SU-DHL-6 (cell line): Measurements from ENCODE around the gene SEC23A.
"Not testable (repeated sequence)": the region's sequence is repeated elsewhere in the genome, so short reads cannot be mapped to it uniquely, and the experiment has no call there.

Experiments
- H2AFZ ChIP-seq: fragments of 200-600 bp; sonication (generic); 2 replicates; pipeline ENCODE4 v1.6.1; 2014; ENCODE audit warnings: low read depth, mild to moderate bottlenecking, moderate library complexity, mixed read lengths, antibody characterized with exemption, low read length; ENCODE audit not compliant: severe bottlenecking
- H3F3A ChIP-seq: fragments of 200-600 bp; shearing (Covaris generic); 2 replicates; pipeline ENCODE4 v1.6.0; 2016; ENCODE audit warnings: antibody characterized with exemption, mild to moderate bottlenecking; ENCODE audit not compliant: insufficient read depth
- H3K27ac ChIP-seq: fragments of 200-600 bp; sonication (generic); 2 replicates; pipeline ENCODE4 v1.5.1; 2016; ENCODE audit warnings: low read depth, mild to moderate bottlenecking, low read length, moderate library complexity, mixed read lengths
- H3K27me3 ChIP-seq: fragments of 200-600 bp; sonication (generic), shearing (Covaris generic); 2 replicates; pipeline ENCODE4 v1.6.0; 2014; ENCODE audit warnings: mild to moderate bottlenecking, low read length
- H3K36me3 ChIP-seq: fragments of 200-600 bp; sonication (generic); 2 replicates; pipeline ENCODE4 v1.6.1; 2014; ENCODE audit warnings: mild to moderate bottlenecking, low read length, mixed read lengths
- H3K4me2 ChIP-seq: fragments of 300-600, 200-600 bp; shearing (Covaris generic), sonication (generic); 2 replicates; pipeline ENCODE4 v1.6.0; 2014; ENCODE audit warnings: low read length, low read depth, mild to moderate bottlenecking; ENCODE audit not compliant: poor library complexity, severe bottlenecking
- H3K4me3 ChIP-seq: fragments of 200-600 bp; sonication (generic); 2 replicates; pipeline ENCODE4 v1.5.1; 2014; ENCODE audit warnings: antibody characterized with exemption, low read length, mild to moderate bottlenecking, mixed read lengths; ENCODE audit not compliant: insufficient read depth, poor library complexity, severe bottlenecking
- H3K79me2 ChIP-seq: fragments of 200-600 bp; sonication (generic); 2 replicates; pipeline ENCODE4 v1.6.1; 2014; ENCODE audit warnings: mild to moderate bottlenecking, low read length, moderate library complexity; ENCODE audit not compliant: insufficient read depth
- H3K9ac ChIP-seq: fragments of 200-600 bp; sonication (generic); 2 replicates; pipeline ENCODE4 v1.7.0; 2014; ENCODE audit warnings: mild to moderate bottlenecking, low read length
- H3K9me2 ChIP-seq: fragments of 200-600 bp; sonication (generic); replicated peaks from 2 replicates; pipeline ENCODE4 v1.6.1; 2014; ENCODE audit warnings: low read length; ENCODE audit not compliant: insufficient read depth
- H3K9me3 ChIP-seq: fragments of 200-600 bp; sonication (generic); 2 replicates; pipeline ENCODE4 v1.6.1; 2014; ENCODE audit warnings: low read length, mixed read lengths; ENCODE audit not compliant: insufficient read depth
- H4K20me1 ChIP-seq: fragments of 200-600 bp; sonication (generic); 2 replicates; pipeline ENCODE4 v1.6.1; 2014; ENCODE audit warnings: low read depth, mild to moderate bottlenecking, antibody characterized with exemption, low read length, moderate library complexity, mixed read lengths
- EZH2phosphoT487 ChIP-seq: fragments of 200-600 bp; sonication (generic), shearing (Covaris generic); conservative IDR thresholded peaks from 2 replicates; pipeline ENCODE4 v1.6.1; 2018; ENCODE audit warnings: mild to moderate bottlenecking, antibody characterized with exemption, low read length, moderate library complexity, mixed read lengths
- TF ChIP-seq, protein P1 (sequence below): fragments of 200-600 bp; sonication (generic); IDR thresholded peaks from one replicate; pipeline ENCODE4 v1.5.1; 2017; ENCODE audit warnings: antibody characterized with exemption, mild to moderate bottlenecking, low read length, moderate library complexity; ENCODE audit not compliant: insufficient read depth, poor library complexity, severe bottlenecking

SEC23A gene

DNA sequence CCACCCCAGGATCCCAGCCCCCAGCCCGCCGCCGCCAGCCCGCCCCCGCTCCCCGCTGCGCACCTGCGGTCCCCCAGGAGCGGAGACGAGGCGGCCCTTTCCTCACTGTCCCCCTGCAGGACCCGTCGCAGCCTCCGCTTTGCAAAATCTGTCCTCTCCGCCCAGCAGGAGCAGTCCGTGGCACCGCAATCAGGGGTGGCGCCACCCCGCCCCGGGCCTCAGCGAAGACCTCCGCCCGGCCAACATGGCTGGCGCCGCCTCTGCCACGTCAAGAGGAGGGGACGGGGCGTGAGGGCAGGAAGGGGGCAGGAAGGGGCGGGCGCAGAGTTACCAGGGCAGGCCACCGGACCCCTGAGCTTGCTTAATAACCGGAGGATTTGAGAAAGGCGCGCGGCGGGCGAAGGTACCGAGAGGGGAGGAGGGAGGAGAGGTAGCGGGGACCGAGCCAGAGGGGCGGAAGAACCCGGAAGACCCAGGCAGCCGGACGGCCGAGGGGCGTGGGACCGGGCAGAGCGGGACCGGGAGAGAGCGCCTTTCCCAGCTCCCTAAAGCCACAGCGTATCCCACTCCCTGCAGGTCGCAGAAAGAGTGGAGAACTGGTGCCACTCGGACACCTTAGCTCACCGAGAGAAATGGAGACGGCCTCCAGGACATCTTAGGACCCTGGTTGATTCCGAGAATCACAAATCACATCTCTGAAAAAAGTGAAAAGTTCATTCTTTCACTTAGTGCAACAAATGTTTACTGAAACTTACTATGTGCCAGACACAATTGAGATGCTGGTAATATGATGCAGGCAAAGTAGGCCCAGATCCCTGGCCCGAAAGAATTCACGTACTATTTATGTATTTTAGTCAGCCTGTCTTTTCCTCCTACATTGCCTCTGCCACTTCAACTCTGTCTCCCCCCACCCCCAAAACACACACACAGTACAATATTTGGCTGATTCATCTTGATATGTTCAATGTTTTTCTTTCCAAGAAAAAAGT is at the start of gene SEC23A:
Gene SEC23A (minus strand): TSS at position 267 of the 989 bp plus-strand sequence. CDS start 7,117 bp downstream, outside the sequence.
- H3K9ac ChIP-seq = peak within 1 kb of the TSS; percentile 89
- no peak for TF ChIP-seq EZH2phosphoT487
- TF ChIP-seq, protein P1, sequence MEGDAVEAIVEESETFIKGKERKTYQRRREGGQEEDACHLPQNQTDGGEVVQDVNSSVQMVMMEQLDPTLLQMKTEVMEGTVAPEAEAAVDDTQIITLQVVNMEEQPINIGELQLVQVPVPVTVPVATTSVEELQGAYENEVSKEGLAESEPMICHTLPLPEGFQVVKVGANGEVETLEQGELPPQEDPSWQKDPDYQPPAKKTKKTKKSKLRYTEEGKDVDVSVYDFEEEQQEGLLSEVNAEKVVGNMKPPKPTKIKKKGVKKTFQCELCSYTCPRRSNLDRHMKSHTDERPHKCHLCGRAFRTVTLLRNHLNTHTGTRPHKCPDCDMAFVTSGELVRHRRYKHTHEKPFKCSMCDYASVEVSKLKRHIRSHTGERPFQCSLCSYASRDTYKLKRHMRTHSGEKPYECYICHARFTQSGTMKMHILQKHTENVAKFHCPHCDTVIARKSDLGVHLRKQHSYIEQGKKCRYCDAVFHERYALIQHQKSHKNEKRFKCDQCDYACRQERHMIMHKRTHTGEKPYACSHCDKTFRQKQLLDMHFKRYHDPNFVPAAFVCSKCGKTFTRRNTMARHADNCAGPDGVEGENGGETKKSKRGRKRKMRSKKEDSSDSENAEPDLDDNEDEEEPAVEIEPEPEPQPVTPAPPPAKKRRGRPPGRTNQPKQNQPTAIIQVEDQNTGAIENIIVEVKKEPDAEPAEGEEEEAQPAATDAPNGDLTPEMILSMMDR = no peak
- peak within 1 kb of the TSS; percentile 87 for H3K4me3 ChIP-seq
- H3K9me3 ChIP-seq = no peaks in the 10 kb centered on the region
- no peaks in the 10 kb centered on the region for H4K20me1 ChIP-seq
- H3K27ac ChIP-seq = peak within 1 kb of the TSS; percentile 63
- H3K27me3 ChIP-seq = no peaks in the 10 kb centered on the region
- no peaks in the 10 kb centered on the region for H3K9me2 ChIP-seq
- H3K36me3 ChIP-seq = no peaks in the 10 kb centered on the region
- H2AFZ ChIP-seq = peak within 1 kb of the TSS; percentile 66
- peaks cover 16% of the 10 kb centered on the region for H3F3A ChIP-seq
- peaks cover 43% of the 10 kb centered on the region for H3K79me2 ChIP-seq
- H3K4me2 ChIP-seq = peak within 1 kb of the TSS; percentile 80

DNA sequence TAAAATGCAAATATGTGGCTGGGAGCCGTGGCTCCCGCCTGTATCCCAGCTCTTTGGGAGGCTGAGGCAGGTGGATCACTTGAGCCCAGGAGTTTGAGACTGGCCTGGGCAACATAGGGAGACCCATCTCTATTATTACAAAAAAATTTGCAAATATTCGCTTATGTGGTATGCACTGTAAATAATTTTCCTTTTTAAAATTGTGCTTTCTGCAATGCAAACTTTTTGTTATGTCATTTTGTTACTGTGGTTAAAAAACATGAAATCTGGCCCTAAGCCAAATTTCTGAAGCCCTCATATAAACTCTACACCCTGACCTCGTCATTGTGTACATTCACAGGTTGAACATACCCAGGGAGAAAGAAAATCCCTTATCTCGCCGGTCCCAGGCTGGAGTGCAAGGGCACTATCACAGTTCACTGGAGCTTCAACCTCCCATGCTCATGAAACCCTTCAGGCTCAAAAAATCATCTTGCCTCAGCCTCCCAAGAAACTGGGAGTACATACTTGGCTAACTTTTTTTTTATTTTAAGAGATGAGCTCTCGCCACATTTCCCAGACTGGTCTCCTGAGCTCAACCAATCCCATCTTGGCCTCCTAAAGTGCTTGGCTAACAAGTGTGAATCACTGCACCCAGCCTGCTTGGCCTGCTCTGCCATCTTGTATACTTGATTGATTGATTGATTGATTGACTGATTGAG is 42.4 kb upstream of the SEC23A start:
- Histone ChIP-seq H3K9me2 (no peaks in the 10 kb centered on the region), H4K20me1 (no peaks in the 10 kb centered on the region), H3K9ac (no peak overlapping the region), H3K27me3 (no peaks in the 10 kb centered on the region), H3F3A (no peaks in the 10 kb centered on the region; the same call in 1 of the 2 replicates), H2AFZ (no peak overlapping the region), H3K4me3 (no peak overlapping the region), H3K27ac (no peak overlapping the region), H3K36me3 (peaks cover 9% of the 10 kb centered on the region; the same call in 1 of the 2 replicates), H3K4me2 (no peak overlapping the region), H3K9me3 (peaks cover 9% of the 10 kb centered on the region; the same call in 1 of the 2 replicates), H3K79me2 (no peaks in the 10 kb centered on the region)
- TF ChIP-seq EZH2phosphoT487 = no peak
- TF ChIP-seq, protein P1 = no peak

DNA sequence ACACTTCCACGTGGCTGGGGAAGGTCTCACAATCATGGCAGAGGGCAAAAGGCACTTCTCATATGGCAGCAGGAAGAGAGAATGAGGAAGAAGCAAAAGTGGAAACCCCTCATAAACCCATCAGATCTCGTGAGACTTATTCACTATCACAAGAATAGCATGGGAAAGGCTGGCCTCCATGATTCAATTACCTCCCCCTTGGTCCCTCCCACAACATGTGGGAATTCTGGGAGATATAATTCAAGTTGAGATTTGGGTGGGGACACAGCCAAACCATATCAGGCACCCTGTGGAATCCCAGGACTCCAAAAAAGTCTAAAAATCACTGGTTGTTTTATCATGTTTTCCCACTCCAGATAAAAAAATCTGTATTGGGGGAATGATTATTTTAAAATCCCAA is 40.2 kb upstream of the SEC23A start:
- H3K27ac ChIP-seq, H3K4me3 ChIP-seq, H3K27me3 ChIP-seq, H3K79me2 ChIP-seq, H3F3A ChIP-seq, H3K36me3 ChIP-seq, H3K4me2 ChIP-seq, H3K9me3 ChIP-seq, H3K9ac ChIP-seq, H4K20me1 ChIP-seq, H2AFZ ChIP-seq, H3K9me2 ChIP-seq: not testable (repeated sequence)

DNA sequence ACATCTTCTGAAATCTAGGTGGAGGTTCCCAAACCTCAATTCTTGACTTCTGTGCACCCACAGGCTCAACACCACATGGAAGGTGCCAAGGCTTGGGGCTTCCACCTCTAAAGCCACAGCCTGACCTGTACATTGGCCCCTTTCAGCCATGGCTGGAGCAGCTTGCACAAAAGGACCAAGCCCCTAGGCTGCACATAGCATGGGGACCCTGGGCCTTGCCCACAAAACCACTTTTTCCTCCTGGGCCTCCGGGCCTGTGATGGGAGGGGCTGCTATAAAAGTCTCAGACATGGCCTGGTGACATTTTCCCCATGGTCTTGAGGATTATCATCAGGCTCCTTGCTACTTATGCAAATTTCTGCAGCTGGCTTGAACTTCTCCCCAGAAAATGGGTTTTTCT is 38.6 kb upstream of the SEC23A start:
- H3K27ac ChIP-seq, H3K9ac ChIP-seq, H3K79me2 ChIP-seq, H3K4me3 ChIP-seq, H3K9me3 ChIP-seq, H3F3A ChIP-seq, H3K9me2 ChIP-seq, H2AFZ ChIP-seq, H3K27me3 ChIP-seq, H3K4me2 ChIP-seq, H4K20me1 ChIP-seq: not testable (repeated sequence)
- H3K36me3 ChIP-seq = peaks cover 10% of the 10 kb centered on the region
